Neural progenitor cell (in vitro differentiated cells): ENCODE data around the gene SEC61A1. TPM values are rescaled to one million over a fixed set of nuclear protein-coding genes. Genes with fewer than 3 reads are reported as not detected.

ENCODE experiments used
- DNase-seq: peaks from one replicate; pipeline ENCODE4 v3.0.0-alpha.2; 2016; ENCODE audit warnings: low spot score
- H2AFZ ChIP-seq: fragments of 200-600 bp; sonication (generic); replicated peaks from 2 replicates; pipeline ENCODE4 v1.6.1; 2016; ENCODE audit warnings: antibody characterized with exemption
- H3F3A ChIP-seq: fragments of 200-600 bp; sonication (generic); 2 replicates; pipeline ENCODE4 v1.6.1; 2016; ENCODE audit warnings: antibody characterized with exemption, low read depth
- H3K27ac ChIP-seq: fragments of 200-600 bp; sonication (generic); 2 replicates; pipeline ENCODE4 v1.5.1; 2016; ENCODE audit warnings: mild to moderate bottlenecking
- H3K27me3 ChIP-seq: fragments of 200-600 bp; sonication (generic); 2 replicates; pipeline ENCODE4 v1.6.1; 2016; ENCODE audit warnings: mild to moderate bottlenecking, moderate library complexity
- H3K36me3 ChIP-seq: fragments of 200-600 bp; sonication (generic); 2 replicates; pipeline ENCODE4 v1.5.1; 2016
- H3K4me1 ChIP-seq: fragments of 200-600 bp; sonication (generic); 2 replicates; pipeline ENCODE4 v1.6.1; 2016; ENCODE audit warnings: mixed run types
- H3K4me2 ChIP-seq: fragments of 200-600 bp; sonication (generic); 2 replicates; pipeline ENCODE4 v1.6.1; 2016
- H3K4me3 ChIP-seq: fragments of 200-600 bp; sonication (generic); 2 replicates; pipeline ENCODE4 v1.5.1; 2016
- H3K79me2 ChIP-seq: fragments of 200-600 bp; sonication (generic); 2 replicates; pipeline ENCODE4 v1.6.1; 2016; ENCODE audit warnings: low read depth
- H3K9ac ChIP-seq: fragments of 200-600 bp; sonication (generic); 2 replicates; pipeline ENCODE4 v1.6.1; 2016
- H3K9me3 ChIP-seq: fragments of 200-600 bp; sonication (generic); 2 replicates; pipeline ENCODE4 v1.5.1; 2016; ENCODE audit warnings: low read depth
- H4K20me1 ChIP-seq: fragments of 200-600 bp; sonication (generic); 2 replicates; pipeline ENCODE4 v1.6.1; 2016; ENCODE audit warnings: low read depth
- H3K27ac Mint-ChIP-seq: 3 replicates; pipeline ENCODE4 v1.8.0; 2021; ENCODE audit warnings: mixed read lengths
- H3K27me3 Mint-ChIP-seq: 2 replicates; pipeline ENCODE4 v1.8.0; 2022; ENCODE audit warnings: low read depth, mild to moderate bottlenecking, inconsistent platforms, moderate library complexity, mixed read lengths; ENCODE audit not compliant: insufficient read depth
- H3K36me3 Mint-ChIP-seq: 3 replicates; pipeline ENCODE4 v1.8.0; 2021; ENCODE audit warnings: mixed read lengths
- H3K4me1 Mint-ChIP-seq: 3 replicates; pipeline ENCODE4 v1.8.0; 2021; ENCODE audit warnings: mixed read lengths
- H3K4me3 Mint-ChIP-seq: 3 replicates; pipeline ENCODE4 v1.8.0; 2021; ENCODE audit warnings: mild to moderate bottlenecking, moderate library complexity, mixed read lengths
- H3K9me3 Mint-ChIP-seq: 3 replicates; pipeline ENCODE4 v1.8.0; 2020; ENCODE audit warnings: mixed read lengths
- CTCF ChIP-seq: fragments of 200-600 bp; sonication (generic); IDR thresholded peaks from 2 replicates; pipeline ENCODE4 v1.5.1; 2017; ENCODE audit warnings: antibody characterized with exemption, mild to moderate bottlenecking
- EZH2 ChIP-seq: fragments of 200-600 bp; sonication (generic); IDR thresholded peaks from 2 replicates; pipeline ENCODE4 v1.6.1; 2017; ENCODE audit warnings: antibody characterized with exemption, mild to moderate bottlenecking, moderate library complexity
- EZH2phosphoT487 ChIP-seq: fragments of 200-600 bp; sonication (generic); IDR thresholded peaks from 2 replicates; pipeline ENCODE4 v1.6.1; 2017; ENCODE audit warnings: antibody characterized with exemption
- total RNA-seq: library from RNA; depleted of rRNA; stranded (reverse); fragments of >200 nt; gene quantifications from 2 replicates; pipeline ENCODE4 v1.2.3, GENCODE V29; 2015; ENCODE audit warnings: low replicate concordance

SEC61A1 gene
- total RNA-seq, 1 donor from 2014 or later: 79.1 TPM

DNA sequence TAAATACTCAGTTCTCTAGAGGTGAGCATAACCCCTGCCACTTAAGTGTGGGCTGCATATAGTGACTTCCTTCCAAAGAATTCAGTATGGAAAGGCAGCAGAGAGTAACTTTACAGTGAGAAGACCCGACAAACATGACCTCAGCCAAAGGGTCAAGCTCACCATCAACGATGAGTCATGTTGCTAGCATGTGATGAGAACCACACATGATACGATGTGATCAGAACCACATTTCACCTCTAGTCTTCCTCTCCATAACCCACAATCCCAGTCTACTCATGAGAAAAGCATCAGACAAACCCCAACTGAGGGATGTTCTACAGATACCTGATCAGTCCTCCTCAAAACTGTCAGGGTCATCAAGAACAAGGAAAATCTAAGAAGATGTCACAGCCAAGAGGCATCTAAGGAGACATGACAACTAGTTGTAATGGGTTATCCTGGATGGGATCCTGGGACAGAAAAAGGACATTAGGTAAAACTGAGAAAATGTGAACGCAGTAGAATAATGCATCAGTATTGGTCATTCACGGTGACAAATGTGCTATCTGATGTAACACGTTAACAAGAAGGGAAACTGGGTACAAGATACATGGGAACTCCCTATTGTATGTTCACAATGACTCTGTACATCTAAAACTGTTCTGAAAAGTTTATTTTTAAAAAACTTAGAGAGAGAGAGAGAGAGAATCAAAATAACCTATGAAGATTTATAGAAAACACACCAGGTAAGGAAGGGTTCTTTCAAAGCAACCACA, 28.3 kb downstream of the SEC61A1 start:
- H3K4me1 Mint-ChIP-seq: no peaks in the 10 kb centered on the region
- peaks cover 7% of the 10 kb centered on the region for H3F3A ChIP-seq
- H3K36me3 ChIP-seq: no peaks in the 10 kb centered on the region
- H3K27ac Mint-ChIP-seq: no peak overlapping the region
- no peak overlapping the region for H3K9ac ChIP-seq
- H3K9me3 ChIP-seq: no peaks in the 10 kb centered on the region
- no peak for DNase-seq
- no peak overlapping the region for H3K4me3 Mint-ChIP-seq
- H3K79me2 ChIP-seq: no peaks in the 10 kb centered on the region
- peaks cover 25% of the 10 kb centered on the region for H3K27me3 ChIP-seq
- peaks cover 8% of the 10 kb centered on the region for H3K27me3 Mint-ChIP-seq
- H3K27ac ChIP-seq: no peak overlapping the region
- no peak overlapping the region for H2AFZ ChIP-seq
- no peak overlapping the region for H3K4me2 ChIP-seq
- no peak overlapping the region for H3K4me3 ChIP-seq
- peaks cover 15% of the 10 kb centered on the region for H3K4me1 ChIP-seq
- peaks cover 29% of the 10 kb centered on the region for H4K20me1 ChIP-seq
- H3K9me3 Mint-ChIP-seq: no peaks in the 10 kb centered on the region
- peaks cover 19% of the 10 kb centered on the region for H3K36me3 Mint-ChIP-seq
- no peak for TF ChIP-seq CTCF
- TF ChIP-seq EZH2: no peak
- no peak for TF ChIP-seq EZH2phosphoT487

- Histone ChIP-seq H3K79me2 (no peaks in the 10 kb centered on the region), H4K20me1 (peaks cover 23% of the 10 kb centered on the region), H2AFZ (no peak overlapping the region), H3K4me2 (no peak overlapping the region), H3K27ac (no peak overlapping the region), H3K9ac (no peak overlapping the region), H3K27me3 (peaks cover 18% of the 10 kb centered on the region), H3K4me1 (peaks cover 12% of the 10 kb centered on the region), H3K9me3 (no peaks in the 10 kb centered on the region), H3F3A (peaks cover 4% of the 10 kb centered on the region), H3K36me3 (no peaks in the 10 kb centered on the region), H3K4me3 (no peak overlapping the region)
- peaks cover 20% of the 10 kb centered on the region for H3K36me3 Mint-ChIP-seq
- no peak overlapping the region for H3K4me3 Mint-ChIP-seq
- peaks cover 8% of the 10 kb centered on the region for H3K27me3 Mint-ChIP-seq
- no peak for DNase-seq
- no peak for TF ChIP-seq EZH2
- no peak for TF ChIP-seq EZH2phosphoT487
- no peak for TF ChIP-seq CTCF
- H3K27ac Mint-ChIP-seq: no peak overlapping the region
- H3K9me3 Mint-ChIP-seq: no peaks in the 10 kb centered on the region
- H3K4me1 Mint-ChIP-seq: no peaks in the 10 kb centered on the region
Measured at GRCh38 chr3:128081226-128081625, 29.0 kb downstream of the SEC61A1 start.

DNA sequence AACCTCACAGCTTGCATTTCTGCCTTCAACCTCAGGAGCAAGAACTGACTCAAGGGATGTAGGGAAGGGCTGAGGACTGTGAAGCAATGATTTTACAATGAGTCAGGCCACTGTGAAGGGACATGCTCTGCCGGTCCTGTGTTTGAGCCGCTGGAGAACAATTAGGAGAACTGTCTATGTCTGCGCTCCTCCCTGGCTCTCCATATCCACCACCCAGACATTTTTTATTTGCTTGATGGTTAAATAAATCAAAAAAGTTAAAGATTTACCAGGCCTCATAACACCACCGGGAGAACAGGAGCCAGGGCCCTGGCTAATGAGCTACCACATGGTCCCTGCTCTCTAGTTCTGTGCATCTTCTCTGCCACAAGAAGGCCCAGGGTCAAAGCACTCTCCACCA, 29.6 kb downstream of the SEC61A1 start:
- Histone ChIP-seq H3K79me2 (no peaks in the 10 kb centered on the region), H3K9ac (no peak overlapping the region), H4K20me1 (peaks cover 17% of the 10 kb centered on the region), H3K9me3 (no peaks in the 10 kb centered on the region), H3K36me3 (no peaks in the 10 kb centered on the region), H3K27me3 (peaks cover 12% of the 10 kb centered on the region), H3K27ac (no peak overlapping the region), H2AFZ (no peak overlapping the region), H3K4me3 (no peak overlapping the region), H3F3A (no peaks in the 10 kb centered on the region), H3K4me2 (no peak overlapping the region), H3K4me1 (peaks cover 8% of the 10 kb centered on the region)
- peaks cover 20% of the 10 kb centered on the region for H3K36me3 Mint-ChIP-seq
- no peaks in the 10 kb centered on the region for H3K4me1 Mint-ChIP-seq
- no peak for TF ChIP-seq CTCF
- no peak for TF ChIP-seq EZH2
- H3K4me3 Mint-ChIP-seq: no peak overlapping the region
- H3K9me3 Mint-ChIP-seq: no peaks in the 10 kb centered on the region
- no peak overlapping the region for H3K27ac Mint-ChIP-seq
- no peak for DNase-seq
- H3K27me3 Mint-ChIP-seq: peaks cover 8% of the 10 kb centered on the region
